ENCODE measurements around the gene SGF29. TPM values are rescaled to one million over a fixed set of nuclear protein-coding genes. Genes with fewer than 3 reads are reported as not detected.
"Not testable (repeated sequence)": the region's sequence is repeated elsewhere in the genome, so short reads cannot be mapped to it uniquely, and the experiment has no call there.

The SGF29 gene
- polyA plus RNA-seq, 3 donors: 11.5 to 26.0 (median 22.6) TPM

GRCh38 chr16:28561557-28562187 is 8.0 kb downstream of the SGF29 start:
- no peak for DNase-seq

GRCh38 chr16:28562199-28562598 is 8.5 kb downstream of the SGF29 start:
- no peak for DNase-seq

GRCh38 chr16:28563218-28563617 is 9.5 kb downstream of the SGF29 start:
- DNase-seq: no peak

- DNase-seq: not testable (repeated sequence)
Observed at GRCh38 chr16:28566233-28566925, 12.7 kb downstream of the SGF29 start.

- no peak for DNase-seq
Observed at GRCh38 chr16:28567292-28567691, 13.6 kb downstream of the SGF29 start.

- no peak for DNase-seq
Observed at GRCh38 chr16:28569021-28569420, 15.3 kb downstream of the SGF29 start.

- DNase-seq: no peak
Observed at GRCh38 chr16:28569968-28570752, 16.4 kb downstream of the SGF29 start.

- DNase-seq: peak; percentile 82
Observed at GRCh38 chr16:28572696-28573510, 19.2 kb downstream of the SGF29 start.

- DNase-seq: no peak
Observed at GRCh38 chr16:28573738-28574718, 20.3 kb downstream of the SGF29 start.

- no peak for DNase-seq
Observed at GRCh38 chr16:28574925-28575324, 21.2 kb downstream of the SGF29 start.

GRCh38 chr16:28575446-28576109 is 21.9 kb downstream of the SGF29 start:
- DNase-seq: no peak

GRCh38 chr16:28580726-28581315 is 27.1 kb downstream of the SGF29 start:
- no peak for DNase-seq

- no peak for DNase-seq
Observed at GRCh38 chr16:28585674-28586073, 32.0 kb downstream of the SGF29 start.

- no peak for DNase-seq
Observed at GRCh38 chr16:28586466-28586865, 32.7 kb downstream of the SGF29 start.

GRCh38 chr16:28587386-28587785 is 33.7 kb downstream of the SGF29 start:
- DNase-seq: no peak

GRCh38 chr16:28589069-28589468 is 35.3 kb downstream of the SGF29 start:
- no peak for DNase-seq

GRCh38 chr16:28589930-28590329 is 36.2 kb downstream of the SGF29 start:
- DNase-seq: no peak

- no peak for DNase-seq
Observed at GRCh38 chr16:28590384-28591340, 36.9 kb downstream of the SGF29 start.

GRCh38 chr16:28591355-28591754 is 37.6 kb downstream of the SGF29 start:
- no peak for DNase-seq

Measured in renal pelvis (tissue), 4 donors.